Prostate gland (tissue), 2 donors: ENCODE results near the gene ROBO2.

Experiments
- CTCF ChIP-seq, 4 experiments: fragments of 200-600 bp in 2 of 4; fragments of 450-650 bp in 2 of 4; sonication (generic) in 2 of 4; IDR thresholded peaks; 1 replicate in 3 of 4; 2 replicates in 1 of 4; pipeline ENCODE4 v1.5.1; 2016 to 2019; ENCODE audit warnings: antibody characterized with exemption in 4 of 4, mild to moderate bottlenecking in 2 of 4, moderate library complexity in 2 of 4
- POLR2A ChIP-seq: fragments of 450-650 bp; IDR thresholded peaks from one replicate; pipeline ENCODE4 v1.6.1; 2016; ENCODE audit warnings: antibody characterized with exemption, mild to moderate bottlenecking
- POLR2AphosphoS5 ChIP-seq: sonication (generic); formaldehyde crosslinking; IDR thresholded peaks from one replicate; pipeline ENCODE4 v1.6.1; 2017; ENCODE audit warnings: antibody characterized with exemption

- no peak for TF ChIP-seq POLR2A
- TF ChIP-seq CTCF (IDR thresholded peaks at IDR 0.05), result no peak
- TF ChIP-seq POLR2AphosphoS5, result no peak
Observed at GRCh38 chr3:77191640-77192039, 151.7 kb downstream of the ROBO2 start.
